H1 (cell line): Measurements from ENCODE around the gene ZNF280B. TPM values are rescaled to one million over a fixed set of nuclear protein-coding genes. Genes with fewer than 3 reads are reported as not detected.

Source experiments
- CTCF ChIA-PET: fragments of 300-600 bp; sonication (Branson Sonifier 250); formaldehyde crosslinking; loops from one replicate; lab custom pipeline; 2021; ENCODE audit not compliant: partially characterized antibody; lab: Charles Lee
- POLR2A ChIA-PET: fragments of 300-600 bp; sonication (Branson Sonifier 250); formaldehyde crosslinking; loops from one replicate; lab custom pipeline; 2021; ENCODE audit warnings: inconsistent platforms; ENCODE audit not compliant: partially characterized antibody; lab: Charles Lee
- DNase-seq, 2 experiments: peaks; one replicate each; pipeline versions ENCODE4 v3.0.0 to v3.0.0-alpha.2; 2010 to 2022; ENCODE audit warnings: low spot score in 2 of 2, low read depth in 1 of 2, mixed read lengths in 1 of 2
- FAIRE-seq: peaks from 2 replicates; lab custom pipeline; 2011; peaks lifted over from hg19 to GRCh38; lab: Jason Lieb, UNC
- H2AFZ ChIP-seq: 2 replicates; pipeline ENCODE4 v1.8.1; 2012; ENCODE audit warnings: low read length, inconsistent platforms
- H2AK5ac ChIP-seq: 2 replicates; pipeline ENCODE4 v1.6.1; 2013; ENCODE audit warnings: low read depth, low read length
- H2BK120ac ChIP-seq: replicated peaks from 2 replicates; pipeline ENCODE3; 2013; ENCODE audit warnings: low read depth, low read length, inconsistent platforms
- H2BK12ac ChIP-seq: 2 replicates; pipeline ENCODE4 v1.6.1; 2013; ENCODE audit warnings: low read depth, low read length
- H2BK15ac ChIP-seq: 2 replicates; pipeline ENCODE4 v1.6.1; 2013; ENCODE audit warnings: low read length
- H2BK20ac ChIP-seq: 2 replicates; pipeline ENCODE4 v1.6.1; 2013; ENCODE audit warnings: low read length
- H2BK5ac ChIP-seq: 2 replicates; pipeline ENCODE4 v1.6.1; 2013; ENCODE audit warnings: low read depth, low read length
- H3K14ac ChIP-seq: 2 replicates; pipeline ENCODE4 v1.6.1; 2013; ENCODE audit warnings: inconsistent platforms; ENCODE audit not compliant: insufficient read length
- H3K18ac ChIP-seq: 2 replicates; pipeline ENCODE4 v1.6.1; 2013; ENCODE audit warnings: low read length; ENCODE audit errors: extremely low read depth
- H3K23ac ChIP-seq: 2 replicates; pipeline ENCODE4 v1.6.1; 2013; ENCODE audit warnings: inconsistent platforms; ENCODE audit not compliant: insufficient read length
- H3K23me2 ChIP-seq: 2 replicates; pipeline ENCODE4 v1.6.1; 2013; ENCODE audit warnings: low read depth, low read length
- H3K27ac ChIP-seq: 2 replicates; pipeline ENCODE4 v1.6.1; 2011; ENCODE audit warnings: low read depth, low read length, inconsistent platforms
- H3K27me3 ChIP-seq, 4 experiments: replicated peaks in 1 of 4; 1 replicate in 1 of 4; 2 replicates in 3 of 4; pipeline versions ENCODE4 v1.6.1 to v1.8.1; 2011 to 2013; ENCODE audit warnings: low read length in 3 of 4, mild to moderate bottlenecking in 3 of 4, inconsistent platforms in 2 of 4, mixed read lengths in 2 of 4, moderate library complexity in 1 of 4; ENCODE audit not compliant: control insufficient read depth in 3 of 4, insufficient read depth in 3 of 4; ENCODE audit errors: extremely low read depth in 1 of 4
- H3K36me3 ChIP-seq, 4 experiments: 2 replicates each; pipeline versions ENCODE4 v1.6.1 to v1.8.1; 2011 to 2013; ENCODE audit warnings: mild to moderate bottlenecking in 4 of 4, low read length in 3 of 4, moderate library complexity in 2 of 4, control low read depth in 1 of 4, inconsistent platforms in 1 of 4; ENCODE audit not compliant: insufficient read depth in 4 of 4, control insufficient read depth in 2 of 4
- H3K4ac ChIP-seq: replicated peaks from 2 replicates; pipeline ENCODE3; 2013; ENCODE audit warnings: low read length, low read depth, mixed read lengths, inconsistent platforms; ENCODE audit not compliant: insufficient read length
- H3K4me1 ChIP-seq, 4 experiments: replicated peaks in 1 of 4; 1 replicate in 1 of 4; 2 replicates in 3 of 4; pipeline versions ENCODE4 v1.6.1 to v1.8.1; 2011 to 2013; ENCODE audit warnings: low read length in 3 of 4, inconsistent platforms in 2 of 4, mixed read lengths in 1 of 4; ENCODE audit not compliant: insufficient read depth in 4 of 4, control insufficient read depth in 3 of 4
- H3K4me2 ChIP-seq, 2 experiments: 2 replicates each; pipeline versions ENCODE4 v1.6.1 to v1.8.1; 2011 to 2013; ENCODE audit warnings: low read depth in 2 of 2, low read length in 2 of 2, control low read depth in 1 of 2, inconsistent platforms in 1 of 2, mild to moderate bottlenecking in 1 of 2; ENCODE audit not compliant: insufficient read depth in 1 of 2
- H3K4me3 ChIP-seq, 4 experiments: fragments of 200-600, 300-600 bp in 1 of 4; sonication (generic), shearing (Covaris generic), sonication (Bioruptor Twin) in 1 of 4; 2 replicates each; pipeline versions ENCODE4 v1.5.1 to v1.8.1; 2011 to 2016; ENCODE audit warnings: low read length in 4 of 4, low read depth in 3 of 4, control low read depth in 2 of 4, inconsistent platforms in 2 of 4, mild to moderate bottlenecking in 2 of 4, mixed read lengths in 1 of 4, moderate library complexity in 1 of 4; ENCODE audit not compliant: insufficient read depth in 2 of 4; ENCODE audit errors: extremely low read depth in 1 of 4
- H3K56ac ChIP-seq: replicated peaks from 2 replicates; pipeline ENCODE3; 2013; ENCODE audit warnings: low read depth, mild to moderate bottlenecking, mixed read lengths, low read length, inconsistent platforms; ENCODE audit not compliant: insufficient read length
- H3K79me1 ChIP-seq: 2 replicates; pipeline ENCODE4 v1.6.1; 2013; ENCODE audit warnings: low read depth, low read length, control low read depth
- H3K79me2 ChIP-seq, 2 experiments: 2 replicates each; pipeline versions ENCODE4 v1.6.1 to v1.8.1; 2012 to 2013; ENCODE audit warnings: low read length in 2 of 2, mild to moderate bottlenecking in 2 of 2, inconsistent platforms in 1 of 2; ENCODE audit not compliant: insufficient read depth in 2 of 2, control insufficient read depth in 1 of 2
- H3K9ac ChIP-seq, 4 experiments: replicated peaks in 1 of 4; 1 replicate in 1 of 4; 2 replicates in 3 of 4; pipeline versions ENCODE4 v1.6.1 to v1.8.1; 2011 to 2013; ENCODE audit warnings: low read depth in 3 of 4, low read length in 3 of 4, control low read depth in 2 of 4, mild to moderate bottlenecking in 2 of 4, moderate library complexity in 2 of 4, inconsistent platforms in 1 of 4; ENCODE audit errors: extremely low read depth in 1 of 4
- H3K9me3 ChIP-seq, 2 experiments: 2 replicates each; pipeline versions ENCODE4 v1.6.1 to v1.8.1; 2012 to 2013; ENCODE audit warnings: mild to moderate bottlenecking in 2 of 2, moderate library complexity in 2 of 2, control low read depth in 1 of 2, inconsistent platforms in 1 of 2, low read depth in 1 of 2, low read length in 1 of 2, mixed read lengths in 1 of 2; ENCODE audit not compliant: insufficient read depth in 2 of 2
- H4K20me1 ChIP-seq, 2 experiments: replicated peaks in 1 of 2; 2 replicates each; pipeline versions ENCODE3 to v1.8.1; 2011 to 2013; ENCODE audit warnings: inconsistent platforms in 2 of 2, low read length in 2 of 2, mild to moderate bottlenecking in 1 of 2; ENCODE audit not compliant: insufficient read depth in 2 of 2, control insufficient read depth in 1 of 2
- H4K5ac ChIP-seq: 2 replicates; pipeline ENCODE4 v1.6.1; 2013; ENCODE audit warnings: low read length, low read depth, mixed read lengths, inconsistent platforms; ENCODE audit not compliant: insufficient read length
- H4K8ac ChIP-seq: 2 replicates; pipeline ENCODE4 v1.8.0; 2013; ENCODE audit warnings: mild to moderate bottlenecking, moderate library complexity, low read length, inconsistent platforms; ENCODE audit not compliant: insufficient read depth; ENCODE audit errors: extremely low read depth
- H4K91ac ChIP-seq: replicated peaks from 2 replicates; pipeline ENCODE3; 2013; ENCODE audit warnings: low read length, mixed read lengths, inconsistent platforms; ENCODE audit not compliant: insufficient read length
- CBX8 ChIP-seq: fragments of 300-800, 300-1000 bp; sonication (generic); IDR thresholded peaks from 2 replicates; pipeline ENCODE4 v1.7.1; 2016; ENCODE audit warnings: low read depth, low read length, borderline replicate concordance
- RFX5 ChIP-seq: IDR thresholded peaks from 2 replicates; pipeline ENCODE4 v1.6.1; 2011; ENCODE audit warnings: low read depth, low read length, improper control_type of control experiment, borderline replicate concordance
- WGBS, 2 experiments: shearing (Covaris generic) in 1 of 2; methylation state at CpG; one replicate each; pipeline versions ENCODE4 v1.1.6 to v1.1.7; 2013 to 2015; ENCODE audit warnings: low lambda C conversion rate in 2 of 2, mixed read lengths in 2 of 2, inconsistent platforms in 1 of 2, low coverage in 1 of 2, missing lambda C conversion rate in 1 of 2; ENCODE audit not compliant: insufficient replicate concordance in 2 of 2, insufficient coverage in 1 of 2, insufficient read length in 1 of 2; ENCODE audit errors: extremely low coverage in 1 of 2, missing lambda C conversion rate in 1 of 2; 5-methylcytosine and 5-hydroxymethylcytosine counted together
- polyA plus RNA-seq, 7 experiments: library from polyadenylated mRNA; depleted of rRNA in 3 of 7; stranded (reverse) in 5 of 7; unstranded in 2 of 7; fragments of >200 nt in 5 of 7; fragments of 200-250 nt in 2 of 7; gene quantifications; 1 replicate in 5 of 7; 2 replicates in 1 of 7; 4 replicates in 1 of 7; pipeline versions ENCODE4 v1.2.1 to v1.2.3, GENCODE V29; 2011 to 2013; ENCODE audit warnings: missing spikeins in 2 of 7, mixed read lengths in 2 of 7
- total RNA-seq: library from RNA; stranded (reverse); fragmentation: NEBNext Ultra II Directional; extraction: Animal tissue kit (Norgen Biotek cat#: 25700); gene quantifications from 2 replicates; pipeline ENCODE4 v1.2.1, GENCODE V29; 2021

ZNF280B gene
- total and polyA plus RNA-seq, 2 of the 8 experiments (the other 6 are each of a cell fraction or from before 2014, with no cell fraction given): 4.8 to 11.7 TPM

GRCh38 chr22:22442928-22443709 lies 65.4 kb downstream of the ZNF280B start:
- Histone ChIP-seq H3K56ac (no peak overlapping the region), H2BK120ac (no peak overlapping the region), H3K4ac (no peak overlapping the region), H4K91ac (no peak overlapping the region), H3K4me3 (no peak overlapping the region), H3K79me2 (no peaks in the 10 kb centered on the region), H4K20me1 (no peaks in the 10 kb centered on the region), H3K23me2 (no peaks in the 10 kb centered on the region), H3K9me3 (peaks cover 9 to 29% of the 10 kb centered on the region in 2 experiments; a peak in 2 of 4 replicates), H2BK5ac (no peak overlapping the region), H2BK20ac (no peak overlapping the region), H3K79me1 (no peaks in the 10 kb centered on the region), H3K4me1 (no peaks in the 10 kb centered on the region), H3K27me3 (peaks cover 46 to 68% (median 57%) of the 10 kb centered on the region in 4 experiments), H3K36me3 (no peaks in the 10 kb centered on the region), H3K18ac (no peak overlapping the region), H3K27ac (no peak overlapping the region), H3K14ac (no peak overlapping the region), H4K8ac (no peak overlapping the region), H2AFZ (no peak overlapping the region), H3K23ac (no peak overlapping the region), H3K9ac (no peak overlapping the region), H2BK15ac (no peak overlapping the region), H4K5ac (no peak overlapping the region), H2AK5ac (no peak overlapping the region), H2BK12ac (no peak overlapping the region), H3K4me2 (no peak overlapping the region)
- ChIA-PET POLR2A (no interaction called here), CTCF (interaction anchor here (1.3 to 1.8 kb wide), 2 partner anchors 11 to 20 kb away, joined by 4 to 6 read pairs; no protein-coding TSS in a partner anchor)
- FAIRE-seq (no peak), DNase-seq (no peak)
- WGBS, 2 experiments: 63% methylated on average over 7 of the region's 7 CpGs; no CpG with 5 or more reads in 1 of the 2 experiments
- TF ChIP-seq RFX5 (no peak), CBX8 (no peak)
